ENCODE measurements around the gene SKIL.

SKIL gene

GRCh38 chr3:170350515-170351413, 6.8 kb upstream of the SKIL start:
- no peak for DNase-seq

- no peak for DNase-seq
Observed at GRCh38 chr3:170352936-170353335, 4.6 kb upstream of the SKIL start.

GRCh38 chr3:170353485-170353884, 4.0 kb upstream of the SKIL start:
- DNase-seq, result no peak

- DNase-seq, result no peak
Observed at GRCh38 chr3:170354760-170355159, 2.8 kb upstream of the SKIL start.

GRCh38 chr3:170355738-170356595, 1.5 kb upstream of the SKIL start:
- DNase-seq, result peak in 1 of 5 donors; percentile 19

- peak; percentile 27 to 70 (median 47) for DNase-seq
Observed at GRCh38 chr3:170356596-170357175, 829 bp upstream of the SKIL start.

GRCh38 chr3:170358042-170359010, 811 bp downstream of the SKIL start:
- DNase-seq, result peak; percentile 55 to 78 (median 69)

- no peak for DNase-seq
Observed at GRCh38 chr3:170359178-170359704, 1.7 kb downstream of the SKIL start.

- DNase-seq, result no peak
Observed at GRCh38 chr3:170360466-170360865, 3.0 kb downstream of the SKIL start.

GRCh38 chr3:170360916-170361315, 3.4 kb downstream of the SKIL start:
- no peak for DNase-seq

GRCh38 chr3:170361711-170362110, 4.2 kb downstream of the SKIL start:
- no peak for DNase-seq

GRCh38 chr3:170363471-170363994, 6.0 kb downstream of the SKIL start:
- DNase-seq, result no peak

- DNase-seq, result no peak
Observed at GRCh38 chr3:170364965-170365364, 7.5 kb downstream of the SKIL start.

- no peak for DNase-seq
Observed at GRCh38 chr3:170367797-170368196, 10.3 kb downstream of the SKIL start.

- no peak for DNase-seq
Observed at GRCh38 chr3:170368921-170369320, 11.4 kb downstream of the SKIL start.

GRCh38 chr3:170372190-170372879, 14.8 kb downstream of the SKIL start:
- DNase-seq, result no peak

GRCh38 chr3:170383567-170383966, 26.1 kb downstream of the SKIL start:
- no peak for DNase-seq

GRCh38 chr3:170386468-170386867, 29.0 kb downstream of the SKIL start:
- no peak for DNase-seq

- no peak for DNase-seq
Observed at GRCh38 chr3:170387950-170388349, 30.4 kb downstream of the SKIL start.

- no peak for DNase-seq
Observed at GRCh38 chr3:170391108-170391507, 33.6 kb downstream of the SKIL start.

- no peak for DNase-seq
Observed at GRCh38 chr3:170397685-170398084, 40.2 kb downstream of the SKIL start.

All from T-helper 1 cell (primary cell).